Measurements from ENCODE around the gene SLMAP.
A peak's percentile ranks its signal among the peaks of the same experiment; 100 is the strongest.

Gene SLMAP

GRCh38 chr3:57821765-57822164 lies 65.7 kb downstream of the SLMAP start:
- Histone ChIP-seq H3K9ac (ENCODE audit: low read depth in 1 of 2, low read length in 2 of 2) (no peak overlapping the region), H3K4me3 (ENCODE audit: low read length in 2 of 2) (no peak overlapping the region), H3K27ac (ENCODE audit: low read depth in 2 of 2, low read length in 2 of 2) (no peak overlapping the region), H3K9me3 (ENCODE audit: control insufficient read depth in 2 of 2, low read length in 2 of 2) (no peaks in the 10 kb centered on the region), H3K36me3 (ENCODE audit: control insufficient read depth in 2 of 2, insufficient read depth in 2 of 2, low read length in 2 of 2) (no peaks in the 10 kb centered on the region), H3K4me1 (ENCODE audit: control insufficient read depth in 2 of 2, insufficient read depth in 2 of 2, low read length in 2 of 2) (peaks cover 3 to 5% of the 10 kb centered on the region in 2 donors), H3K27me3 (ENCODE audit: control insufficient read depth in 2 of 2, insufficient read depth in 2 of 2, low read length in 2 of 2) (no peaks in the 10 kb centered on the region)

GRCh38 chr3:57822686-57823085 lies 66.6 kb downstream of the SLMAP start:
- no peaks in the 10 kb centered on the region for H3K36me3 ChIP-seq (ENCODE audit: control insufficient read depth in 2 of 2, insufficient read depth in 2 of 2, low read length in 2 of 2)
- no peak overlapping the region for H3K4me3 ChIP-seq (ENCODE audit: low read length in 2 of 2)
- H3K9me3 ChIP-seq (ENCODE audit: control insufficient read depth in 2 of 2, low read length in 2 of 2) = no peaks in the 10 kb centered on the region
- H3K9ac ChIP-seq (ENCODE audit: low read depth in 1 of 2, low read length in 2 of 2) = no peak overlapping the region
- H3K27me3 ChIP-seq (ENCODE audit: control insufficient read depth in 2 of 2, insufficient read depth in 2 of 2, low read length in 2 of 2) = no peaks in the 10 kb centered on the region
- H3K27ac ChIP-seq (ENCODE audit: low read depth in 2 of 2, low read length in 2 of 2) = no peak overlapping the region
- peaks cover 5 to 8% of the 10 kb centered on the region in 2 donors for H3K4me1 ChIP-seq (ENCODE audit: control insufficient read depth in 2 of 2, insufficient read depth in 2 of 2, low read length in 2 of 2)

DNA sequence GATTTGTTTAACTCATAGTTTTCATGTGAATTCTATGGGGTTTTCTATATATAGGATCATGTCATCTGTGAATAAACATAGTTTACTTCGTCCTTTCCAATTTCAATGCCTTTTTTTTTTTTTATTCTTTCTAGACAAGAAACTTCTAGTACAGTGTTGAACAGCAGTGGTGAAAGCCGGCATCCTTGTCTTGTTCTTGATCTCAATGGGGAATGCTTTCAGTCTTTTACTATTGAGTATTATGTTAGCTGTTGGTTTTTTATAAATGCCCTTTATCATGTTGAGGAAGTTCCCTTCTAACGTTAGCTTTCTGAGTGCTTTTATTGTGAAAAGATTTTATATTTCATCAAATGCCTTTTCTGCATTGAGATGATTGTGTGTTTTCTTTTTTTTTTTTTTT lies 69.0 kb downstream of the SLMAP start:
- no peaks in the 10 kb centered on the region for H3K9me3 ChIP-seq (ENCODE audit: control insufficient read depth in 2 of 2, low read length in 2 of 2)
- no peak overlapping the region for H3K4me3 ChIP-seq (ENCODE audit: low read length in 2 of 2)
- peaks cover 5 to 8% of the 10 kb centered on the region in 2 donors for H3K4me1 ChIP-seq (ENCODE audit: control insufficient read depth in 2 of 2, insufficient read depth in 2 of 2, low read length in 2 of 2)
- no peaks in the 10 kb centered on the region for H3K36me3 ChIP-seq (ENCODE audit: control insufficient read depth in 2 of 2, insufficient read depth in 2 of 2, low read length in 2 of 2)
- H3K9ac ChIP-seq (ENCODE audit: low read depth in 1 of 2, low read length in 2 of 2) = no peak overlapping the region
- H3K27ac ChIP-seq (ENCODE audit: low read depth in 2 of 2, low read length in 2 of 2) = no peak overlapping the region
- H3K27me3 ChIP-seq (ENCODE audit: control insufficient read depth in 2 of 2, insufficient read depth in 2 of 2, low read length in 2 of 2) = no peaks in the 10 kb centered on the region

DNA sequence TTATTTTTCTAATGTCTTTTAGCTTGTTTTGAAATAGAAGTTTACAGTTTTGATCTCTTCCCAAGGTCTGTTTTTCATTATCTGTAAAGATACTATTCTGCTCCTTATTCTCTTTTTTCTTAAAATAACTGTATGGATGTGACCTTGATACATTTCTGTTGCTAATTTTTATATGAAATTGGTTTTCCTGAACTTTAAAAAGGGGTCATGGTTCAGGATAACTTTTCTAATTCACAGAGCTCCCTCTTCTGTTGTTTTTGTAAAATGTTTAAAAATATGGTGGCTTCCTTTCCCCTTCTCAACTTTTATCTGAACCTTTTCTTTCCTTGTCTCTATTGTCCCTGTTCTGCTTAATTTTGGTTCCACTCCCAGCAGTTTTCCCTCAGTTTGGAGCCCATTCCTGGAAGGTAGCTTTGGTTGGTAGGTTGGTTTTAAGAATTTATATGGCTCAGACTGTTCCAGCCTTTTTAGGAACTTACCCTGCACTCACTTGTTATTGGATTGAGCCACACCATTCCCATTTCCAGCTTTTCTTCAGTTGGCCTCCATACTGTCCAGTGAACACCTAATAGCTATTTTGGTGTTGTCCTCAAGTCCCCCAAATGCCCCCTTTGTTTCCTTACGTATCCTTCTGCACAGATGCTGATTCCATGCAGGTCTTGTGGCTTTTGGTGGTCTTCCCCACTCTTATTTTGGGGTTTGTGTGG lies 70.3 kb downstream of the SLMAP start:
- H3K27ac ChIP-seq (ENCODE audit: low read depth in 2 of 2, low read length in 2 of 2) = no peak overlapping the region
- H3K9me3 ChIP-seq (ENCODE audit: control insufficient read depth in 2 of 2, low read length in 2 of 2) = no peaks in the 10 kb centered on the region
- H3K4me3 ChIP-seq (ENCODE audit: low read length in 2 of 2) = no peak overlapping the region
- H3K9ac ChIP-seq (ENCODE audit: low read depth in 1 of 2, low read length in 2 of 2) = no peak overlapping the region
- H3K36me3 ChIP-seq (ENCODE audit: control insufficient read depth in 2 of 2, insufficient read depth in 2 of 2, low read length in 2 of 2) = no peaks in the 10 kb centered on the region
- peaks cover 5 to 8% of the 10 kb centered on the region in 2 donors for H3K4me1 ChIP-seq (ENCODE audit: control insufficient read depth in 2 of 2, insufficient read depth in 2 of 2, low read length in 2 of 2)
- H3K27me3 ChIP-seq (ENCODE audit: control insufficient read depth in 2 of 2, insufficient read depth in 2 of 2, low read length in 2 of 2) = no peaks in the 10 kb centered on the region

DNA sequence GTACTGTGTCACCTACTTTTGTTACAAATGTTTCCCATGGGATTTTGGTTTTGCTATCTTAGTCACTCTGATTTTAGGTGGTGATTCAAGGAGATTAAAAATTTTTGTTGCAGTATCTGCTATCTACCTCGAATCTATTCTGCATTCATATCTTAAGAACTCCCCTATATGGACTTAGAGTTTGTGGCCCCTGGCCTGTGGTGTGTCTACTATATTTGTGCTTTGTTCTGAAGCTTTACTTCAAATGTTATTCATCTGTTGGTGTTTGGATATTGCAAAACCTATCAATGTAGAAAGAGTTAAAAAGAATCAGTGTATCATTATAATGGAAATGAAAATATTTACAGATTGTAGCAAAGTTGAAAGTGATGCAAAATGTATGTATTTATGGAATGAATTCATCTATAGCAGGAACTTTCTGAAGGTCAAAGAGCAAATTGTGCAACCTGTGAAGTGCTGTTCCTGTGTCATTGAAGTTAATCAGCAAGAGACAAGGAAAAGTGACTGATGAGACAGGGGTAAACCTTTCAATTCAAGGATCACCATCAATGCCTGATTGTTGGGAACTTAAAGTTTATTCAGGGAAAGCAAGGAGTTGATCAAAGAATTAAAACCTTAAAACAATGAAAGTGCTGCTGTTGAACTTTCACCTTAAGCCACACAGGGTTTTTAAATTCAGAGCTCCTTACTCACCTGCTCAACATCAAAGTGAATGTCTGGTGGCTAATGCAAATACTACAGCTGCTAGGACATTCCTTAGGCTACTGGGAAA lies 71.0 kb downstream of the SLMAP start:
- Histone ChIP-seq H3K4me3 (ENCODE audit: low read length in 2 of 2) (no peak overlapping the region), H3K9me3 (ENCODE audit: control insufficient read depth in 2 of 2, low read length in 2 of 2) (no peaks in the 10 kb centered on the region), H3K27me3 (ENCODE audit: control insufficient read depth in 2 of 2, insufficient read depth in 2 of 2, low read length in 2 of 2) (no peaks in the 10 kb centered on the region), H3K27ac (ENCODE audit: low read depth in 2 of 2, low read length in 2 of 2) (no peak overlapping the region), H3K4me1 (ENCODE audit: control insufficient read depth in 2 of 2, insufficient read depth in 2 of 2, low read length in 2 of 2) (peaks cover 5 to 8% of the 10 kb centered on the region in 2 donors), H3K36me3 (ENCODE audit: control insufficient read depth in 2 of 2, insufficient read depth in 2 of 2, low read length in 2 of 2) (peaks cover 0 to 3% of the 10 kb centered on the region in 2 donors), H3K9ac (ENCODE audit: low read depth in 1 of 2, low read length in 2 of 2) (peak overlapping the region in 1 of 2 donors; percentile 3)

DNA sequence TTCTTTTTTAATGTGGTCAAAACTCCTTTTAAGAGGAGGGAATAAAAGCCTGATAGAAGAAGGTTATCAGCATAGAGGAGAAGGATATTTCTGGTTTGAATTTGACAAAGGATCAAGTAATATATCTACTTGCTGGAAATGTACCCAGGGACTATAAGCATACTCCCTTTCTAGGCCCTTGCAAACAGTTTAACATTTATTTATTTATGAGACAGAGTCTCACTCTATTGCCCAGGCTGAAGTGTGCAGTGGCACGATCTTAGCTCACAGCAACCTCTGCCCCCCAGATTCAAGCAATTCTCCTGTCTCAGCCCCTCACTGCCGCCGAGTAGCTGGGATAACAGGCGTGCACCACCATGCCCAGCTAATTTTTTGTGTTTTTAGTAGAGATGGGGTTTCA lies 71.6 kb downstream of the SLMAP start:
- H3K4me1 ChIP-seq (ENCODE audit: control insufficient read depth in 2 of 2, insufficient read depth in 2 of 2, low read length in 2 of 2) = peaks cover 5 to 8% of the 10 kb centered on the region in 2 donors
- H3K27ac ChIP-seq (ENCODE audit: low read depth in 2 of 2, low read length in 2 of 2) = no peak overlapping the region

GRCh38 chr3:57832486-57832885 lies 76.4 kb downstream of the SLMAP start:
- peaks cover 0 to 2% of the 10 kb centered on the region in 2 donors for H3K4me1 ChIP-seq (ENCODE audit: control insufficient read depth in 2 of 2, insufficient read depth in 2 of 2, low read length in 2 of 2)
- H3K27me3 ChIP-seq (ENCODE audit: control insufficient read depth in 2 of 2, insufficient read depth in 2 of 2, low read length in 2 of 2) = no peaks in the 10 kb centered on the region
- H3K4me3 ChIP-seq (ENCODE audit: low read length in 2 of 2) = no peak overlapping the region
- H3K9ac ChIP-seq (ENCODE audit: low read depth in 1 of 2, low read length in 2 of 2) = no peak overlapping the region
- H3K9me3 ChIP-seq (ENCODE audit: control insufficient read depth in 2 of 2, low read length in 2 of 2) = no peaks in the 10 kb centered on the region
- peaks cover 3 to 4% of the 10 kb centered on the region in 2 donors for H3K36me3 ChIP-seq (ENCODE audit: control insufficient read depth in 2 of 2, insufficient read depth in 2 of 2, low read length in 2 of 2)
- no peak overlapping the region for H3K27ac ChIP-seq (ENCODE audit: low read depth in 2 of 2, low read length in 2 of 2)

More for the DNA sequence above, 71.6 kb downstream of the SLMAP start:
- H3K9ac ChIP-seq (ENCODE audit: low read depth in 1 of 2, low read length in 2 of 2) = peak overlapping the region in 1 of 2 donors; percentile 3
- no peak overlapping the region for H3K4me3 ChIP-seq (ENCODE audit: low read length in 2 of 2)
- no peaks in the 10 kb centered on the region for H3K27me3 ChIP-seq (ENCODE audit: control insufficient read depth in 2 of 2, insufficient read depth in 2 of 2, low read length in 2 of 2)
- H3K36me3 ChIP-seq (ENCODE audit: control insufficient read depth in 2 of 2, insufficient read depth in 2 of 2, low read length in 2 of 2) = peaks cover under 1 to 3% of the 10 kb centered on the region in 2 donors
- no peaks in the 10 kb centered on the region for H3K9me3 ChIP-seq (ENCODE audit: control insufficient read depth in 2 of 2, low read length in 2 of 2)

GRCh38 chr3:57832900-57833313 lies 76.8 kb downstream of the SLMAP start:
- H3K36me3 ChIP-seq (ENCODE audit: control insufficient read depth in 2 of 2, insufficient read depth in 2 of 2, low read length in 2 of 2) = peaks cover 3 to 4% of the 10 kb centered on the region in 2 donors
- no peaks in the 10 kb centered on the region for H3K27me3 ChIP-seq (ENCODE audit: control insufficient read depth in 2 of 2, insufficient read depth in 2 of 2, low read length in 2 of 2)
- no peak overlapping the region for H3K9ac ChIP-seq (ENCODE audit: low read depth in 1 of 2, low read length in 2 of 2)
- no peaks in the 10 kb centered on the region for H3K9me3 ChIP-seq (ENCODE audit: control insufficient read depth in 2 of 2, low read length in 2 of 2)
- H3K27ac ChIP-seq (ENCODE audit: low read depth in 2 of 2, low read length in 2 of 2) = no peak overlapping the region
- no peak overlapping the region for H3K4me3 ChIP-seq (ENCODE audit: low read length in 2 of 2)
- H3K4me1 ChIP-seq (ENCODE audit: control insufficient read depth in 2 of 2, insufficient read depth in 2 of 2, low read length in 2 of 2) = no peaks in the 10 kb centered on the region

- Histone ChIP-seq H3K27ac (ENCODE audit: low read depth in 2 of 2, low read length in 2 of 2) (no peak overlapping the region), H3K27me3 (ENCODE audit: control insufficient read depth in 2 of 2, insufficient read depth in 2 of 2, low read length in 2 of 2) (no peaks in the 10 kb centered on the region), H3K4me3 (ENCODE audit: low read length in 2 of 2) (no peak overlapping the region), H3K9me3 (ENCODE audit: control insufficient read depth in 2 of 2, low read length in 2 of 2) (no peaks in the 10 kb centered on the region), H3K9ac (ENCODE audit: low read depth in 1 of 2, low read length in 2 of 2) (no peak overlapping the region), H3K4me1 (ENCODE audit: control insufficient read depth in 2 of 2, insufficient read depth in 2 of 2, low read length in 2 of 2) (no peaks in the 10 kb centered on the region), H3K36me3 (ENCODE audit: control insufficient read depth in 2 of 2, insufficient read depth in 2 of 2, low read length in 2 of 2) (peaks cover 3 to 4% of the 10 kb centered on the region in 2 donors)
Observed at GRCh38 chr3:57833763-57834162, 77.7 kb downstream of the SLMAP start.

DNA sequence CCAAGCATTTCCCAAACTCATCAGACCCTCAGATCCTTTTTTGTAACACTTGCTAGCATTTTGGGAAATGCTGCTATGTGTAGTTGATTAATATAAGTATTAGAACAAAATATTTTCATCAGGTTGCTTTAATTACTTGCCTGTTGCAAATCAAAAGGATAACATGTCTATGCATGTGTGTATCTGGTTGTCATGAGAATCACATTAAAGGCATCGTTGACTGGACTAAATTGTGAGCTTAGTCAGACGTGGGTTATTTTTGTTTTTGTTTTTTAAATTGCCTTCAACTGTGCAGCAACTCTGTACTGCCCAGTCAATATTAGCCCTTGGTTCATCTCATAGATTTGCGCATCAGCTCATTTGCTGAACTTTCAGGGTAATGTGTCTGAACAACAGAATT lies 81.6 kb downstream of the SLMAP start:
- H3K4me1 ChIP-seq (ENCODE audit: control insufficient read depth in 2 of 2, insufficient read depth in 2 of 2, low read length in 2 of 2) = no peaks in the 10 kb centered on the region
- no peak overlapping the region for H3K9ac ChIP-seq (ENCODE audit: low read depth in 1 of 2, low read length in 2 of 2)
- no peaks in the 10 kb centered on the region for H3K27me3 ChIP-seq (ENCODE audit: control insufficient read depth in 2 of 2, insufficient read depth in 2 of 2, low read length in 2 of 2)
- peaks cover 0 to 4% of the 10 kb centered on the region in 2 donors for H3K36me3 ChIP-seq (ENCODE audit: control insufficient read depth in 2 of 2, insufficient read depth in 2 of 2, low read length in 2 of 2)
- no peak overlapping the region for H3K4me3 ChIP-seq (ENCODE audit: low read length in 2 of 2)
- no peaks in the 10 kb centered on the region for H3K9me3 ChIP-seq (ENCODE audit: control insufficient read depth in 2 of 2, low read length in 2 of 2)
- no peak overlapping the region for H3K27ac ChIP-seq (ENCODE audit: low read depth in 2 of 2, low read length in 2 of 2)
